Esophagus muscularis mucosa (tissue), 3 donors: ENCODE results near the gene PLCG2.

Source experiments
- POLR2A ChIP-seq: fragments of 450-650 bp; IDR thresholded peaks from one replicate; pipeline ENCODE4 v1.6.1; 2017; ENCODE audit warnings: antibody characterized with exemption, moderate library complexity, mild to moderate bottlenecking, low read depth
- POLR2AphosphoS5 ChIP-seq, 2 donors: sonication (generic); formaldehyde crosslinking; IDR thresholded peaks; one replicate each; pipeline ENCODE4 v1.6.1; 2017; ENCODE audit warnings: antibody characterized with exemption in 2 of 2
- TF ChIP-seq, protein P1 (sequence below), 3 experiments: fragments of 200-600 bp in 2 of 3; fragments of 450-650 bp in 1 of 3; sonication (generic) in 2 of 3; IDR thresholded peaks; one replicate each; pipeline ENCODE4 v1.5.1; 2017 to 2019; ENCODE audit warnings: antibody characterized with exemption in 3 of 3, mild to moderate bottlenecking in 2 of 3, moderate library complexity in 1 of 3

DNA sequence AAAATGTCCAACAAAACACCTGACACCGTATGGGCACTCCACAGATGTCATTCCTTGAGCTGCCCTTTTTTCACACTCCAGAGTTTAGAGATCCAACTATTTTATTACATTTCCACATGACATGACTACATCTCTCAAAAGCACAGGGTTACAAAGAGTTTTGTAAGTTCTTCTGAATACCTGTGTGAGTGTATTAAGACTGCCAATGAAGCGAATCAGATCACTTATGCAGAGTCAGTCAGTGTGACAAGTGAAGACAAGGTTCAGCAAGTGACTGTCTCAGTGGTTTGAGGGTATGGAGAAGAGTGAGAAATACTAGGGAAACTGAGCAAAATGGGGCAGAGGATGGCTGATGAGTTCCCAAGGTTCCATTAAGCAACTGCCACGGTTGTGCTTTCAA is 223.7 kb downstream of the PLCG2 start:
- TF ChIP-seq, protein P1, sequence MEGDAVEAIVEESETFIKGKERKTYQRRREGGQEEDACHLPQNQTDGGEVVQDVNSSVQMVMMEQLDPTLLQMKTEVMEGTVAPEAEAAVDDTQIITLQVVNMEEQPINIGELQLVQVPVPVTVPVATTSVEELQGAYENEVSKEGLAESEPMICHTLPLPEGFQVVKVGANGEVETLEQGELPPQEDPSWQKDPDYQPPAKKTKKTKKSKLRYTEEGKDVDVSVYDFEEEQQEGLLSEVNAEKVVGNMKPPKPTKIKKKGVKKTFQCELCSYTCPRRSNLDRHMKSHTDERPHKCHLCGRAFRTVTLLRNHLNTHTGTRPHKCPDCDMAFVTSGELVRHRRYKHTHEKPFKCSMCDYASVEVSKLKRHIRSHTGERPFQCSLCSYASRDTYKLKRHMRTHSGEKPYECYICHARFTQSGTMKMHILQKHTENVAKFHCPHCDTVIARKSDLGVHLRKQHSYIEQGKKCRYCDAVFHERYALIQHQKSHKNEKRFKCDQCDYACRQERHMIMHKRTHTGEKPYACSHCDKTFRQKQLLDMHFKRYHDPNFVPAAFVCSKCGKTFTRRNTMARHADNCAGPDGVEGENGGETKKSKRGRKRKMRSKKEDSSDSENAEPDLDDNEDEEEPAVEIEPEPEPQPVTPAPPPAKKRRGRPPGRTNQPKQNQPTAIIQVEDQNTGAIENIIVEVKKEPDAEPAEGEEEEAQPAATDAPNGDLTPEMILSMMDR (IDR thresholded peaks at IDR 0.05): no peak
- TF ChIP-seq POLR2A: no peak
- TF ChIP-seq POLR2AphosphoS5 (IDR thresholded peaks at IDR 0.05): no peak
